Placental pericyte (primary cell): ENCODE measurements around the gene GYS2. TPM values are rescaled to one million over a fixed set of nuclear protein-coding genes. Genes with fewer than 3 reads are reported as not detected.

Experiments
- total RNA-seq: library from RNA; depleted of rRNA; stranded (reverse); fragments of >200 nt; gene quantifications from 2 replicates; pipeline ENCODE4 v1.2.3, GENCODE V29; 2012

Gene GYS2
- not detected in 2 replicates for total RNA-seq

GRCh38 chr12:21604245-21605101 is at the start of gene GYS2:
Gene GYS2, minus strand, starts transcription at chr12:21604847. Its CDS starts 255 bp downstream, at chr12:21604592.

DNA sequence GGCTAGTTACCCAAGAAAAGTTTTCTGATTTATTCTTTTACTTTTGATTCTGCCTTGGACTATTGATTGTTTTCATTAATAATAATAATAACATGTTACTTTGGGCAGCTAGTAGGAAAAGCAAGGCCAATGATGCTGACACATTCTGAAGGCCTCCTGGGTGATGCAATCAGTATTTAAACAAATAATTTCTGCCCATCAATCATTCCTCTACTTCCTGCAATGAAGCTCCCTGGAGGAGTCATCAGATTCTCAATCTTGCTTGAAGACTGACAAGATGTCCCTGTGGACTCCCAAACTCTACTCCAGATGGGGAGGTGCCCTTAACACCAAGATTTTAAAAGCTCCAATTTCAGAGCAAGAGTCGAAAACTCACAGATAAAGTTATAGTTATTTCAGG is 78.6 kb downstream of the GYS2 start, which contains the start of gene SPX:
TSS of gene SPX (plus strand) at position 244 of the 400 bp plus-strand sequence. CDS start 177 bp downstream, outside the sequence.

GRCh38 chr12:21501258-21502163 is 103.1 kb downstream of the GYS2 start, which contains the start of the genes GOLT1B and RECQL:
Gene GOLT1B, plus strand, starts transcription at chr12:21501789. Its CDS starts 135 bp downstream, at chr12:21501924.
Gene RECQL, minus strand, starts transcription at chr12:21501635. Its CDS starts 2,065 bp downstream, at chr12:21499570.

Other genes with a start within 250 kb of the GYS2 start
- gene IAPP, start 231.9 kb downstream of the GYS2 start, total RNA-seq = not detected in 2 replicates
- 17.3 and 20.6 TPM in 2 replicates for gene PYROXD1, start 167.2 kb downstream of the GYS2 start, total RNA-seq
- gene RECQL, start 103.2 kb downstream of the GYS2 start, total RNA-seq = 42.5 and 122 TPM in 2 replicates
- gene GOLT1B, start 103.1 kb downstream of the GYS2 start, total RNA-seq = 66.5 and 106 TPM in 2 replicates
- 0.29 and 0.44 TPM in 2 replicates for gene SPX, start 78.6 kb downstream of the GYS2 start, total RNA-seq
- gene LDHB, start 53.0 kb upstream of the GYS2 start, total RNA-seq = 375 and 574 TPM in 2 replicates
- gene KCNJ8, start 169.9 kb upstream of the GYS2 start, total RNA-seq = 0.57 TPM in 1 of 2 replicates, not detected in the other